Endothelial cell of umbilical vein (primary cell): ENCODE results near the gene CHD5. TPM values are rescaled to one million over a fixed set of nuclear protein-coding genes. Genes with fewer than 3 reads are reported as not detected.
"Not testable (repeated sequence)": the region's sequence is repeated elsewhere in the genome, so short reads cannot be mapped to it uniquely, and the experiment has no call there.

ENCODE experiments used
- BruUV-seq: library from RNA; stranded (reverse); fragments of 400-500 nt; replicated peaks from 2 replicates; lab custom pipeline; 2021; lab: Mats Ljungman, UMichigan
- CTCF ChIA-PET: fragments of 300-600, 350-600 bp; sonication (Branson Sonifier 250); formaldehyde crosslinking; loops from one replicate; lab custom pipeline; 2021; ENCODE audit warnings: antibody characterized with exemption, inconsistent platforms; lab: Charles Lee
- POLR2A ChIA-PET: fragments of 300-600, 350-600 bp; sonication (Branson Sonifier 250); formaldehyde crosslinking; loops from one replicate; lab custom pipeline; 2021; ENCODE audit warnings: antibody characterized with exemption, inconsistent platforms; lab: Charles Lee
- DNase-seq: peaks from one replicate; pipeline ENCODE4 v3.0.0-alpha.2; 2011; ENCODE audit warnings: low read depth, low spot score
- FAIRE-seq: peaks from 2 replicates; lab custom pipeline; 2011; peaks lifted over from hg19 to GRCh38; lab: Jason Lieb, UNC
- H2AFZ ChIP-seq: 2 replicates; pipeline ENCODE4 v1.6.0; 2012; ENCODE audit warnings: low read depth, low read length, control low read depth, inconsistent platforms
- H3K27ac ChIP-seq: 2 replicates; pipeline ENCODE4 v1.5.1; 2011; ENCODE audit warnings: low read depth, mild to moderate bottlenecking, control low read depth, low read length, moderate library complexity; ENCODE audit not compliant: insufficient read depth
- H3K27me3 ChIP-seq, 2 experiments: 2 replicates each; pipeline versions ENCODE4 v1.6.0 to v1.6.1; 2011; ENCODE audit warnings: low read length in 2 of 2, mixed read lengths in 1 of 2; ENCODE audit not compliant: control insufficient read depth in 2 of 2, insufficient read depth in 2 of 2
- H3K36me3 ChIP-seq, 2 experiments: 2 replicates in 1 of 2; 3 replicates in 1 of 2; pipeline ENCODE4 v1.5.1; 2011; ENCODE audit warnings: low read length in 2 of 2, mild to moderate bottlenecking in 1 of 2, moderate library complexity in 1 of 2; ENCODE audit not compliant: control insufficient read depth in 2 of 2, insufficient read depth in 2 of 2; ENCODE audit errors: extremely low read depth in 1 of 2
- H3K4me1 ChIP-seq: 3 replicates; pipeline ENCODE4 v1.5.1; 2011; ENCODE audit warnings: mild to moderate bottlenecking, low read length; ENCODE audit not compliant: control insufficient read depth, insufficient read depth; ENCODE audit errors: extremely low read depth
- H3K4me2 ChIP-seq: 2 replicates; pipeline ENCODE4 v1.6.1; 2011; ENCODE audit warnings: low read length, control low read depth, mixed read lengths; ENCODE audit not compliant: insufficient read depth
- H3K4me3 ChIP-seq, 3 experiments: fragments of 200-600 bp in 1 of 3; sonication (generic), shearing (Covaris generic) in 1 of 3; replicated peaks in 1 of 3; 2 replicates each; pipeline ENCODE4 v1.5.1; 2011 to 2016; ENCODE audit warnings: control low read depth in 3 of 3, low read length in 3 of 3, mild to moderate bottlenecking in 2 of 3, inconsistent platforms in 1 of 3, low read depth in 1 of 3, moderate library complexity in 1 of 3; ENCODE audit not compliant: insufficient read depth in 1 of 3
- H3K79me2 ChIP-seq: 2 replicates; pipeline ENCODE4 v1.6.0; 2012; ENCODE audit warnings: low read length, inconsistent platforms; ENCODE audit not compliant: control insufficient read depth, insufficient read depth
- H3K9ac ChIP-seq: replicated peaks from 2 replicates; pipeline ENCODE3; 2011; ENCODE audit warnings: low read length, control low read depth; ENCODE audit not compliant: insufficient read depth; ENCODE audit errors: extremely low read depth
- H3K9me1 ChIP-seq: replicated peaks from 3 replicates; pipeline ENCODE4 v1.6.0; 2011; ENCODE audit warnings: mild to moderate bottlenecking, low read length; ENCODE audit not compliant: control insufficient read depth, insufficient read depth; ENCODE audit errors: extremely low read depth
- H3K9me3 ChIP-seq: replicated peaks from 2 replicates; pipeline ENCODE4 v1.5.1; 2012; ENCODE audit warnings: low read length, inconsistent platforms; ENCODE audit not compliant: control insufficient read depth, insufficient read depth
- H4K20me1 ChIP-seq: replicated peaks from 2 replicates; pipeline ENCODE3; 2011; ENCODE audit warnings: mild to moderate bottlenecking, low read length; ENCODE audit not compliant: control insufficient read depth, insufficient read depth; ENCODE audit errors: extremely low read depth
- EZH2 ChIP-seq: IDR thresholded peaks from 2 replicates; pipeline ENCODE4 v1.6.1; 2012; ENCODE audit warnings: borderline replicate concordance, low read depth, mild to moderate bottlenecking, moderate library complexity, low read length, inconsistent platforms; ENCODE audit not compliant: severe bottlenecking
- FOS ChIP-seq: IDR thresholded peaks from 2 replicates; pipeline ENCODE4 v1.6.1; 2011; ENCODE audit warnings: mild to moderate bottlenecking, low read length, moderate library complexity, borderline replicate concordance; ENCODE audit not compliant: insufficient read depth
- GATA2 ChIP-seq: IDR thresholded peaks from 2 replicates; pipeline ENCODE4 v1.7.0; 2011; ENCODE audit warnings: low read depth, mild to moderate bottlenecking, moderate library complexity, mixed read lengths, low read length; ENCODE audit not compliant: insufficient read length, insufficient read depth
- JUN ChIP-seq: IDR thresholded peaks from 2 replicates; pipeline ENCODE4 v1.6.1; 2011; ENCODE audit warnings: borderline replicate concordance, low read depth; ENCODE audit not compliant: insufficient read length, insufficient read depth
- MAX ChIP-seq: IDR thresholded peaks from 2 replicates; pipeline ENCODE4 v1.6.1; 2011; ENCODE audit not compliant: insufficient read depth, insufficient read length
- MYC ChIP-seq: IDR thresholded peaks from one replicate; pipeline ENCODE4 v1.6.1; 2011; ENCODE audit warnings: mild to moderate bottlenecking, low read depth, low read length
- POLR2A ChIP-seq: IDR thresholded peaks from 2 replicates; pipeline ENCODE4 v1.6.1; 2012; ENCODE audit warnings: low read depth, mild to moderate bottlenecking, control low read depth, low read length
- POLR2AphosphoS5 ChIP-seq: IDR thresholded peaks from 2 replicates; pipeline ENCODE4 v1.6.1; 2012; ENCODE audit warnings: low read depth, mild to moderate bottlenecking, control low read depth, low read length, moderate library complexity; ENCODE audit not compliant: insufficient read depth
- dilution Hi-C: fragments of 300-500 bp; cut with MboI; formaldehyde crosslinking; loops from one replicate; pipeline ENCODE4 v1.15.0; 2019; ENCODE audit warnings: low sequenced_read_pairs; ENCODE audit not compliant: extremely low pct_ligation_motif_present
- intact Hi-C: fragments of 100-400 bp; cut with micrococcal nuclease; formaldehyde crosslinking; loops from one replicate; pipeline ENCODE4 v1.10.0; 2022
- polyA plus RNA-seq, 4 experiments: library from polyadenylated mRNA; depleted of rRNA in 3 of 4; stranded (reverse) in 3 of 4; unstranded in 1 of 4; fragments of >200 nt; gene quantifications; 2 replicates each; pipeline versions ENCODE4 v1.2.1 to v1.2.3, GENCODE V29; 2011 to 2012; ENCODE audit warnings: missing spikeins in 1 of 4
- total RNA-seq: library from RNA; stranded (reverse); gene quantifications from 2 replicates; pipeline ENCODE4 v1.2.3, GENCODE V29; 2021
- TF ChIP-seq, protein P1 (sequence below), 2 donors: IDR thresholded peaks; 1 replicate in 1 of 2; 2 replicates in 1 of 2; pipeline ENCODE4 v1.5.1; 2011; ENCODE audit warnings: low read length in 2 of 2, mild to moderate bottlenecking in 2 of 2, moderate library complexity in 2 of 2, control low read depth in 1 of 2, inconsistent platforms in 1 of 2, low read depth in 1 of 2; ENCODE audit not compliant: insufficient read depth in 1 of 2; ENCODE audit errors: extremely low read depth in 1 of 2

The CHD5 gene
- total and polyA plus RNA-seq, 2 donors (not counting 3 experiments of a cell fraction or from before 2014, with no cell fraction given), result 0.04 to 0.11 TPM

DNA sequence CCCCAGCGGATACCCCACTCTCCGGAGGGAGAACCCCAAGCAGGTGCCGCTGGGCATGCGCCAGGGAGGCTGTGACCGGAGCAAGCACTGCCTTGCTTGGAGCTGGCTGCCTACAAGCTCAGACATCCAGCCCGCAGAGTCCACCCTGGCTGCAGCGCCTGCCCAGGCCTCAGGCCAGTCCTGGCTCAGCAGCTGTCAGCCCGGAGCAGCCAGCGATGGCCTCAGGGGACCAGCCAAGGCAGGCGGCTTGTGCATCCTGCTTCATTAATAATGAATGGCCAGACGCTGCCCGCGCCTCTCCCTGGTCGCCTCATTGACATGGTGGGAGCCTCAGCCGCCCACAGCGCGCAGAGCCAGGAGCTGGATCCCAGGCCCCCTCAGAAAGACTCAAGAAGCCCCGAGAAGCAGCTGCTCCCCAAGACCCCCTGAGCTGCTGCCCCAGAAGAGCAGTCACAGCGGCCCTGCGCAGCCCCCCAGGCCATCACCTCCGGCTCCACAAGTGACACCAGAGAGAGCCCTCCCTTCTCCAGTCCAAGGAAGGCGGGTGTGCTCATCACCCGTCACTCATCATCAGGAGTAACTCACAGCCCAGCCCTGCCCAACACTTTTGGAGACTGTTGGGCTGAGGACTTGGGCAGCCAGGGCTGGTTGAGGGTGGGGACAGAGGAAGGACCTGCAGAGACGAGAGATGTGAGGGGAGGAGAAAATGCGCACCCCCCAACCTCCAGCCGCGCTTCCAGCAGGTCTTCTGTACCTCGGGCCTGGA is 114.8 kb downstream of the CHD5 start:
- Histone ChIP-seq H3K27ac (no peak overlapping the region), H3K27me3 (no peaks in the 10 kb centered on the region), H2AFZ (no peak overlapping the region), H3K9me1 (no peaks in the 10 kb centered on the region), H3K4me1 (peaks cover 7% of the 10 kb centered on the region), H4K20me1 (no peaks in the 10 kb centered on the region), H3K79me2 (no peaks in the 10 kb centered on the region), H3K36me3 (no peaks in the 10 kb centered on the region), H3K4me3 (no peak overlapping the region), H3K9ac (no peak overlapping the region), H3K9me3 (no peaks in the 10 kb centered on the region), H3K4me2 (no peak overlapping the region)
- intact Hi-C loops, result no loop called here
- TF ChIP-seq MYC, result no peak
- no peak for TF ChIP-seq EZH2
- TF ChIP-seq GATA2, result no peak
- no peak for TF ChIP-seq MAX
- no peak for TF ChIP-seq FOS
- no peak for TF ChIP-seq JUN
- TF ChIP-seq, protein P1, sequence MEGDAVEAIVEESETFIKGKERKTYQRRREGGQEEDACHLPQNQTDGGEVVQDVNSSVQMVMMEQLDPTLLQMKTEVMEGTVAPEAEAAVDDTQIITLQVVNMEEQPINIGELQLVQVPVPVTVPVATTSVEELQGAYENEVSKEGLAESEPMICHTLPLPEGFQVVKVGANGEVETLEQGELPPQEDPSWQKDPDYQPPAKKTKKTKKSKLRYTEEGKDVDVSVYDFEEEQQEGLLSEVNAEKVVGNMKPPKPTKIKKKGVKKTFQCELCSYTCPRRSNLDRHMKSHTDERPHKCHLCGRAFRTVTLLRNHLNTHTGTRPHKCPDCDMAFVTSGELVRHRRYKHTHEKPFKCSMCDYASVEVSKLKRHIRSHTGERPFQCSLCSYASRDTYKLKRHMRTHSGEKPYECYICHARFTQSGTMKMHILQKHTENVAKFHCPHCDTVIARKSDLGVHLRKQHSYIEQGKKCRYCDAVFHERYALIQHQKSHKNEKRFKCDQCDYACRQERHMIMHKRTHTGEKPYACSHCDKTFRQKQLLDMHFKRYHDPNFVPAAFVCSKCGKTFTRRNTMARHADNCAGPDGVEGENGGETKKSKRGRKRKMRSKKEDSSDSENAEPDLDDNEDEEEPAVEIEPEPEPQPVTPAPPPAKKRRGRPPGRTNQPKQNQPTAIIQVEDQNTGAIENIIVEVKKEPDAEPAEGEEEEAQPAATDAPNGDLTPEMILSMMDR (IDR thresholded peaks at IDR 0.05; ENCODE audit: extremely low read depth in 1 of 2, insufficient read depth in 1 of 2, low read depth in 1 of 2, low read length in 2 of 2), result no peak
- TF ChIP-seq POLR2A, result no peak
- no peak for TF ChIP-seq POLR2AphosphoS5
- dilution Hi-C loops, result no loop called here
- BruUV-seq, result no TSS peak
- no peak for FAIRE-seq
- no peak for DNase-seq
- ChIA-PET POLR2A (no interaction called here), CTCF (no interaction called here)

DNA sequence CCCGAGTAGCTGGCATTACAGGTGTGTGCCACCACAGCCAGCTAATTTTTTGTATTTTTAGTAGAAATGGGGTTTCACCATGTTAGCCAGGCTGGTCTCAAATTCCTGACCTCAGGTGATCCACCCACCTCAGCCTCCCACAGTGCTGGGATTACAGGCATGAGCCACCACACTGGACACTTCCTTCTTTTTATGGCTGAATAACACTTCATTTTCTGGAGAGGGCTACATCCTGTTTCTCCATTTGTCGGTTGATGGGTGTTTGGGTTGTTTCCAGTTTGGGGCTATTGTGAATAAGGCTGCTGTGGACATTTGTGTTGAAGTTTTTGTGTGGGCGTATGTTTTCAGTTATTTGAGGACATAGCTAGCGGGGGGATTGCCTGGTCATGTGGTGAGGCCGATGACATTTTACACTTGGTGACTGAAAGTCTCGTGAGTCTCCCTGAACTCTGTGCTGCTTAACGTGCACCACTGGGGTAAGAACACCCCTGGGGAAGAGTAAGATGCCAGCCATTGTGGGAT is 116.5 kb downstream of the CHD5 start:
- FAIRE-seq, H3K27ac ChIP-seq, dilution Hi-C loops, H4K20me1 ChIP-seq, H3K36me3 ChIP-seq, DNase-seq, H3K9me3 ChIP-seq, H3K4me1 ChIP-seq, H3K4me2 ChIP-seq, H2AFZ ChIP-seq, POLR2A ChIA-PET, H3K27me3 ChIP-seq, H3K9ac ChIP-seq, BruUV-seq, CTCF ChIA-PET, H3K4me3 ChIP-seq, H3K9me1 ChIP-seq, H3K79me2 ChIP-seq, intact Hi-C loops: not testable (repeated sequence)
